ENCODE results near the gene ANKRD22. TPM values are rescaled to one million over a fixed set of nuclear protein-coding genes. Genes with fewer than 3 reads are reported as not detected.

Gene ANKRD22
- total and polyA plus RNA-seq, 9 of the 15 experiments (the other 6 are each of a cell fraction or from before 2014, with no cell fraction given), result not detected

DNA sequence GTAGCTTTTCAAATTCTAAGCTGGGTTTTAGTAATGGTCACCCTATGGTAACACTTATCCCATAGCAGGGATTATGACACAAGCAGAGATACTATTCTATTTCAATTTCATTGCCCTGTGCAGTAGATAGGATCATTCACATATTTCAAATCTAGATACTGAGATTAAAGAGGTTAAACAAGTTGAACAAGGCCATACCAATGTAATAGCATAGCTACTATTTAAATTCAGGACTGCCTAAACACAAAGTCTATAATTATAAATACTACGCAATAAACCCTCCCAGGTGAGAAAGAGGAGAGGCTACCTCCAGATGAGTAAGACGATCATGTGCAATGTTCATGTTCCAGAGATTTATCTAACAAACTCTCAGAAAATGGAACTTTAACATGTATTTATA is 48.0 kb downstream of the ANKRD22 start:
- Histone ChIP-seq H3K27ac (ENCODE audit: extremely low read depth, low read depth, low read length) (no peak overlapping the region), H3K27me3 (ENCODE audit: control insufficient read depth in 2 of 2, insufficient read depth in 2 of 2, low read length in 2 of 2) (no peaks in the 10 kb centered on the region), H3K9me3 (replicated peaks; ENCODE audit: control insufficient read depth, insufficient read depth, low read depth, low read length) (no peaks in the 10 kb centered on the region), H3K4me1 (replicated peaks in 1 of 2; ENCODE audit: control insufficient read depth in 2 of 2, insufficient read depth in 2 of 2, low read length in 2 of 2) (no peaks in the 10 kb centered on the region), H3K4me3 (no peak overlapping the region), H3K9ac (ENCODE audit: insufficient read depth in 1 of 2, low read depth in 2 of 2, low read length in 2 of 2) (no peak overlapping the region), H3K79me2 (ENCODE audit: control insufficient read depth, insufficient read depth, low read length) (no peaks in the 10 kb centered on the region), H2AFZ (ENCODE audit: low read depth, low read length) (no peak overlapping the region), H3K9me1 (ENCODE audit: control insufficient read depth, insufficient read depth, low read length) (no peaks in the 10 kb centered on the region), H3K4me2 (ENCODE audit: insufficient read depth, low read length) (no peak overlapping the region), H4K20me1 (replicated peaks; ENCODE audit: control insufficient read depth, insufficient read depth, low read length) (no peaks in the 10 kb centered on the region), H3K36me3 (ENCODE audit: control insufficient read depth, insufficient read depth, low read length) (no peaks in the 10 kb centered on the region)
- BruUV-seq (replicated peaks), result no TSS peak
- no peak for TF ChIP-seq ZKSCAN1 (IDR thresholded peaks at IDR 0.05; ENCODE audit: low read depth, low read length)
- intact Hi-C loops (cut with micrococcal nuclease) (no loop called here), in situ Hi-C loops (cut with MboI) (no loop called here)
- ChIA-PET POLR2A (no interaction called here), CTCF (ENCODE audit: low intra/inter-chr PET ratio) (no interaction called here)
- DNase-seq (ENCODE audit: extremely low read depth in 1 of 4, low spot score in 3 of 4) (no peak), FAIRE-seq (no peak), ATAC-seq (no peak)
- WGBS (ENCODE audit: insufficient coverage, low coverage, missing lambda C conversion rate), result 0% methylated on average over 2 of the region's 2 CpGs

DNA sequence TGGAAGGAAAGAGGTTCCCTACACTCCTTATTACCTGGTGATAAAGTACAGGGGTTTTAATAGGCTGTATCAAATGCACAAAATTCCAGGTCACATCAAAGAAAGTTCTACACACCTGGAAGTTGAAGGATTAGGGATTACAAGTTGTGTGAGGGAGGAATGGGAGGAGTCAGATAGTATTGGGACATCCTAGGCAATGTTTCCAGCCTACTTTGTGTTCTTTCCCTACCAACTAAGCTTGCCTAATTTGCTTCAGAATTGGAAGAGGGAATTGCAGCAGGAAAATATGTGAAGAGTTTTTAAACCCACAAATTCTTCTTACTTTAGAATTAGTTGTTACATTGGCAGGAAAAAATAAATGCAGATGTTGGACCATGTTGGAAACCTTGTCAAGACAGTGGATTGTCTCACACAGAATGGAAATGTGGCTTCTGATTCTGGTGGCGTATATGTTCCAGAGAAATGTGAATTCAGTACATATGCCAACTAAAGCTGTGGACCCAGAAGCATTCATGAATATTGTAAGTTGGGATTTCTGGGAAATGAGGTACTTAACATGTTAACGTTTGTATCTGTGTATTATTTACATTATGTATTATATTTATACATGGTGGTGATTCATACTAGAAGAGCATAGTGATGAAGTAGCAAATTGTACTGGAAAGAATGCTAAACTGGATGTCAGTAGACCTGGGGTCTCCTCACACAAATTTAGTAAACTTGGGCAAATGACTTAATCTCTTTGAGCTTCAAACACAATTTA is 48.9 kb downstream of the ANKRD22 start, which contains the start of gene LIPM:
TSS of gene LIPM (plus strand) at position 208 of the 763 bp plus-strand sequence. CDS start at position 375, 167 bp downstream.
- intact Hi-C loops (cut with micrococcal nuclease), result no loop called here
- Histone ChIP-seq H3K9ac (ENCODE audit: insufficient read depth in 1 of 2, low read depth in 2 of 2, low read length in 2 of 2) (no peak within 1 kb of the TSS), H3K9me1 (ENCODE audit: control insufficient read depth, insufficient read depth, low read length) (no peaks in the 10 kb centered on the region), H3K27me3 (ENCODE audit: control insufficient read depth in 2 of 2, insufficient read depth in 2 of 2, low read length in 2 of 2) (no peaks in the 10 kb centered on the region), H3K36me3 (ENCODE audit: control insufficient read depth, insufficient read depth, low read length) (no peaks in the 10 kb centered on the region), H3K4me1 (replicated peaks in 1 of 2; ENCODE audit: control insufficient read depth in 2 of 2, insufficient read depth in 2 of 2, low read length in 2 of 2) (no peaks in the 10 kb centered on the region), H3K4me3 (no peak within 1 kb of the TSS), H2AFZ (ENCODE audit: low read depth, low read length) (no peak within 1 kb of the TSS), H4K20me1 (replicated peaks; ENCODE audit: control insufficient read depth, insufficient read depth, low read length) (no peaks in the 10 kb centered on the region), H3K79me2 (ENCODE audit: control insufficient read depth, insufficient read depth, low read length) (no peaks in the 10 kb centered on the region), H3K9me3 (replicated peaks; ENCODE audit: control insufficient read depth, insufficient read depth, low read depth, low read length) (no peaks in the 10 kb centered on the region), H3K4me2 (ENCODE audit: insufficient read depth, low read length) (no peak within 1 kb of the TSS), H3K27ac (ENCODE audit: extremely low read depth, low read depth, low read length) (no peak within 1 kb of the TSS)
- ChIA-PET POLR2A (no interaction called here), CTCF (ENCODE audit: low intra/inter-chr PET ratio) (no interaction called here)
- TF ChIP-seq BRCA1 (IDR thresholded peaks at IDR 0.05) (no peak), BRCA1 (CRISPR knock-in tag; IDR thresholded peaks at IDR 0.05) (no peak), DIDO1 (tag; IDR thresholded peaks at IDR 0.05; ENCODE audit: low read depth) (no peak), ZNF696 (CRISPR knock-in tag; conservative IDR thresholded peaks at IDR 0.05) (no peak), POLR2H (tag; IDR thresholded peaks at IDR 0.05; ENCODE audit: low read depth) (no peak)
- TF ChIP-seq, protein P1, sequence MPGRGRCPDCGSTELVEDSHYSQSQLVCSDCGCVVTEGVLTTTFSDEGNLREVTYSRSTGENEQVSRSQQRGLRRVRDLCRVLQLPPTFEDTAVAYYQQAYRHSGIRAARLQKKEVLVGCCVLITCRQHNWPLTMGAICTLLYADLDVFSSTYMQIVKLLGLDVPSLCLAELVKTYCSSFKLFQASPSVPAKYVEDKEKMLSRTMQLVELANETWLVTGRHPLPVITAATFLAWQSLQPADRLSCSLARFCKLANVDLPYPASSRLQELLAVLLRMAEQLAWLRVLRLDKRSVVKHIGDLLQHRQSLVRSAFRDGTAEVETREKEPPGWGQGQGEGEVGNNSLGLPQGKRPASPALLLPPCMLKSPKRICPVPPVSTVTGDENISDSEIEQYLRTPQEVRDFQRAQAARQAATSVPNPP (IDR thresholded peaks at IDR 0.05; ENCODE audit: borderline replicate concordance, insufficient read depth, insufficient read length), result no peak
- no TSS peak for BruUV-seq (replicated peaks)
- in situ Hi-C loops (cut with MboI), result no loop called here
- ATAC-seq (no peak), DNase-seq (ENCODE audit: extremely low read depth in 1 of 4, low spot score in 3 of 4) (no peak), FAIRE-seq (no peak)
- WGBS (ENCODE audit: insufficient coverage, low coverage, missing lambda C conversion rate), result 0% methylated on average over 2 of the region's 2 CpGs

All from K562 (cell line).